GM19468 (cell line): ENCODE measurements around the gene TGFB1.
A peak's percentile ranks its signal among the peaks of the same experiment; 100 is the strongest.
"Not testable (repeated sequence)": the region's sequence is repeated elsewhere in the genome, so short reads cannot be mapped to it uniquely, and the experiment has no call there.

Experiments used
- ATAC-seq: cut with Tn5 transposase; IDR thresholded peaks from one replicate; pipeline ENCODE4 v1.9.1; 2021; ENCODE audit warnings: mild to moderate bottlenecking, moderate library complexity, moderate number of reproducible peaks; ENCODE audit not compliant: unreplicated experiment; ENCODE audit errors: extremely low read depth

The TGFB1 gene

GRCh38 chr19:41305927-41306793 is 47.6 kb downstream of the TGFB1 start:
- ATAC-seq = no peak

GRCh38 chr19:41304706-41305483 is 48.8 kb downstream of the TGFB1 start:
- ATAC-seq = no peak

DNA sequence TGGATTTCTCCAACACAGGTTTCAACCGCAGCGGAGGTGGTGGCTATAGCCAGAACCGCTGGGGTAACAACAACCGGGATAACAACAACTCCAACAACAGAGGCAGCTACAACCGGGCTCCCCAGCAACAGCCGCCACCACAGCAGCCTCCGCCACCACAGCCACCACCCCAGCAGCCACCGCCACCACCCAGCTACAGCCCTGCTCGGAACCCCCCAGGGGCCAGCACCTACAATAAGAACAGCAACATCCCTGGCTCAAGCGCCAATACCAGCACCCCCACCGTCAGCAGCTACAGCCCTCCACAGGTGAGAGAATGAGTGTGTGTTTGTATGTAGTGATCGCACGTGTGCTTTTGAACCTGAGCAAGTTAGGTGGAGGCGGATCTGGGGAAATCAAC is 49.8 kb downstream of the TGFB1 start:
- no peak for ATAC-seq

GRCh38 chr19:41302624-41303351 is 50.9 kb downstream of the TGFB1 start:
- ATAC-seq = no peak

GRCh38 chr19:41300555-41300954 is 53.2 kb downstream of the TGFB1 start:
- ATAC-seq = no peak

GRCh38 chr19:41299755-41300089 is 54.0 kb downstream of the TGFB1 start:
- ATAC-seq = no peak

- ATAC-seq = no peak
These were observed 54.5 kb downstream of the TGFB1 start for GRCh38 chr19:41299046-41299754.

- no peak for ATAC-seq
These were observed 55.3 kb downstream of the TGFB1 start for GRCh38 chr19:41298348-41298964.

DNA sequence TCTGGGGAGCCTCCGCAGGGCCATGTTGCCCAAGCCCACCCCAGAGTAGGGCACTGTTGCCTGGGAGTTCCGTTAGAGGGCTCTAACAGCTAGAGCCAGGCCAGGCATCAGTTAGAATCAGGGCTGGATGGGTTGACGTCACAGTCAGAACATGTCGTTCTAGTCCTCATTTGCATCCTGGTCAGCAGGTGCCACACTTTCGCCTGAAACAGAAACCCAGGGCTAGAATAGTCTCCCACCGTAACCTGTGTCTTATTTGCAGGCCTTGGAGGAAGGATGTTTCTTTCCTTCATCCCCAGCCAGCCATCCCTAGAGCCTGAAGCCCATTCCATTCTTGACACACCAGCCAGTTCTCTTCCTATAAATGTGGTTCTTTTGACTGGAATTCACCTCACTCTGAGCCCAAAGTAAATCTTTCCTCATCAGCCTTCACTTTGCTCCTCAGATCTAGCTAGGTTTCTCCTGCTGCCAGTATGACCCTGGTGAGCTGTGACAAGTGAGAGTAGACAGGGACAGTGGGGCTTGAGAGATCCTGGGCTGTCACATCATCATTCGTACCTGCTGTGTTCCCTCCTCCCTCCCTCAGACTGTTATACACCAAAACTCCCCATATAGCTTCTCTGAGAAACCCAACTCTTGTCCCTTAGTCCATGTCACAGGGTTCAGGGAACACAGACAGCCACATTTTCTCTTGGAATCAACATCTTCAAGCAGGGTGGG is 55.9 kb downstream of the TGFB1 start:
- peak; percentile 28 for ATAC-seq

GRCh38 chr19:41296433-41296871 is 57.3 kb downstream of the TGFB1 start:
- ATAC-seq = no peak

DNA sequence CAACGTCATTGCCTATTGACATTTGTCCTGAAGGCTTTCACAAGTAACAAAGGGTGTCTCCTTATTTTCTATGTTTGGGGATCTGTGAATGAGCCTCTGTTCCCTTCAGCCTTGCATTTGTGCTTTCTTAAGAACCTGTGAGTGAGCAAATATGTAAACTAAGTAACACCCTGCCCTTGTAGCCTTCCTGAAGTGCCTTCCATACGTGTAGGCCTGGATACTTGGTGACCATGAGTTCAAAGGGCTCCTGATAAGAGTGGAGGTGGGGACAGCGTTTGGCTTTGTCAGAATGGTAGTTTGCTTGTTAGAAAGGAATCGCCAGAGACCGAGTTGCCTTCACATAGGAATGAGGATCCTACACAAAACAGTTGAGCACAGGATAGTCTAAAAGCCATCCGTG is 58.2 kb downstream of the TGFB1 start:
- ATAC-seq = no peak

GRCh38 chr19:41294393-41294792 is 59.3 kb downstream of the TGFB1 start:
- no peak for ATAC-seq

- not testable (repeated sequence) for ATAC-seq
These were observed 63.9 kb downstream of the TGFB1 start for GRCh38 chr19:41289814-41290213.

- no peak for ATAC-seq
These were observed 64.8 kb downstream of the TGFB1 start for GRCh38 chr19:41288673-41289530.
